AG10803 (cell line): Measurements from ENCODE around the gene GAK.

Experiments used
- DNase-seq: peaks from one replicate; pipeline ENCODE4 v3.0.0; 2010; ENCODE audit warnings: low read depth
- H3K4me3 ChIP-seq: 2 replicates; pipeline ENCODE4 v1.5.1; 2011; ENCODE audit warnings: mild to moderate bottlenecking, low read length, control low read depth
- CTCF ChIP-seq: conservative IDR thresholded peaks from 2 replicates; pipeline ENCODE4 v1.5.1; 2011; ENCODE audit warnings: mild to moderate bottlenecking, low read length, control low read depth, inconsistent platforms

The GAK gene

GRCh38 chr4:907103-907400 is 25.1 kb downstream of the GAK start:
- no peak overlapping the region for H3K4me3 ChIP-seq
- no peak for DNase-seq
- TF ChIP-seq CTCF = no peak

- H3K4me3 ChIP-seq = no peak overlapping the region
- DNase-seq = no peak
- TF ChIP-seq CTCF = no peak
Measured at GRCh38 chr4:906339-907102, 25.6 kb downstream of the GAK start.

- TF ChIP-seq CTCF = no peak
- DNase-seq = peak; percentile 43
- no peak overlapping the region for H3K4me3 ChIP-seq
Measured at GRCh38 chr4:905485-906338, 26.4 kb downstream of the GAK start.

DNA sequence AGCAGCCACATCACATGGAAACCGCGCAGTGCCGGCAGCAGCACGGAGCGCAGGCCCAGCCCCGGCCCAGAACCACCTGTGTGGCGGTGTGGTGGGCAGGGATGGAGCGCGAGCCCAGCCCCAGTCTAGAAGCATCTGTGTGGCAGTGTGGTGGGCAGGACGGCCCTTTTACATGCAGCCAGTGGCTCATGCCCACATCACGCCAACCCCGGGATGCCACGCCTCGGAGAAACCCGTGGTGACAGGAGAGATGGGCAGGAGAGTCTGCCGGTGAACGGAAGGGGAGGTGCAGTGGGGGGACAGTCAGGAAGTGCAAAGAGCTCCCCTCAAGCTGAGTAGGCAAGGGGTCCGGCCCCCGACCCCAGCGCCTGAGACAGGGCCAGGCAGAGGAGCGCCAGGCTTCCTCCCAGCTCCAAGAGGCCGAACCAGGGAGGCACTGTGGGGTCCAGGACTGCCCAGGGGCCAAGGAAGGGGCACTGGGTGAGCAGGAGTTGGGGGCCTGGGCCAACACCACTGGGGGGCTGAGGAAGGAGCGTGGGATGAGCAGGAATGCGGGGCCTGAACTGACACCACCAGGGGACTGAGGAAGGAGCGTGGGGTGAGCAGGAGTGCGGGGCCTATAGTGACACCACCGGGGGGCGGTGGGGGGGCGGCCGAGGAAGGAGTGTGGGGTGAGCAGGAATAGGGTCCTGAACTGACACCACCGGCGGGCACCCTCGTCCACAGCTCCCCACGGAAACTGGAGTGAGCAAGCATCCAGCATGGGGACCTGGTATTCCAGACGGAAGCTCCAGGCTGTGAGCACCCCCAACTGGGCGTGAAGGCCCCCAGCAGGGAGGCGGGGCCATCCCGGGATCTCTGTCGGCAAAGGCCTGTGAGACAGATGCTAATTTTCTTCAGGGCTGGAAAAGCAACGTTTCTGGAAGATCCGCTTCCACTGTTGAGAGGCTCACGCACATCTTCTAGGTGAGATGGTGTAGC is 28.8 kb downstream of the GAK start:
- no peak for TF ChIP-seq CTCF
- no peak overlapping the region for H3K4me3 ChIP-seq
- no peak for DNase-seq

DNA sequence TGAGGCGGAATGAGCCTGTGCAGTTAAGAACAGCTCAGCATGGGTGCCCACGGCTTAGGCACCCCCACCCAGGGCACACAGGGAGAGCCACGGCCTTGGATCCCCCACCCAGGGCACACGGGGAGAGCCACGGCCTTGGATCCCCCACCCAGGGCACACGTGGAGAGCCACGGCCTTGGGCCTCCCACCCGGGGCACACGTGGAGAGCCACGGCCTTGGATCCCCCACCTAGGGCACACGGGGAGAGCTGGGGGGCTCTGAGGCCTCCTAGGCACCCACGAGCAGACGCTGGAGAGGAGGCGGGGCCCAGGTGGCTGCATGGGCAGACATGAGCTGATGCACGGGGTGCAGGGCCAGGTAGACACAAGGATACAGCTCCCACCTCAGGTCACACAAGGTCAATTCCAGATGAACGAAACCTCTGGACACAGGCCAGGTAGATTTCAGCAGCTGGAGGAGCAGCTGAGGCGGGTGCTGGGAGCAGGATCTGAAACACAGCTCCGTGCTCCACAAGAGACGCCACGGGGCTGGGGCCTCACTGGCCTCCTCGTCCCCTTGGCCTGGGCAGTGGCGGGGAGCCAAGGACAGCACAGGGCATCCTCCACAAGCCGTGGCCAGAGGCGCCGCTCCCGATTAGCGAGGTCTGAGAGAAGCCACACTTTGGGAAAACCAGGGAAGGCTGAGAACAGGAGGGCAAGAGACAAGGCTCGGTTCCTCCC is 30.8 kb downstream of the GAK start:
- DNase-seq = no peak
- H3K4me3 ChIP-seq = no peak overlapping the region
- TF ChIP-seq CTCF = no peak

GRCh38 chr4:900721-901120 is 31.4 kb downstream of the GAK start:
- no peak for DNase-seq
- H3K4me3 ChIP-seq = no peak overlapping the region
- TF ChIP-seq CTCF = no peak
